ENCODE measurements around the gene PBLD.
"Not testable (repeated sequence)": the region's sequence is repeated elsewhere in the genome, so short reads cannot be mapped to it uniquely, and the experiment has no call there.

Gene PBLD

GRCh38 chr10:68330852-68331454 is 1.8 kb downstream of the PBLD start:
- DNase-seq: no peak

- DNase-seq: no peak
These were observed 3.2 kb downstream of the PBLD start for GRCh38 chr10:68329506-68329861.

GRCh38 chr10:68327889-68328786 is 4.6 kb downstream of the PBLD start:
- peak; percentile 49 to 89 (median 72) for DNase-seq

- DNase-seq: not testable (repeated sequence)
These were observed 8.3 kb downstream of the PBLD start for GRCh38 chr10:68324396-68324795.

- DNase-seq: no peak
These were observed 14.2 kb downstream of the PBLD start for GRCh38 chr10:68318331-68319059.

- DNase-seq: no peak
These were observed 17.1 kb downstream of the PBLD start for GRCh38 chr10:68315582-68315981.

GRCh38 chr10:68314930-68315329 is 17.8 kb downstream of the PBLD start:
- not testable (repeated sequence) for DNase-seq

GRCh38 chr10:68310531-68310930 is 22.2 kb downstream of the PBLD start:
- DNase-seq: no peak

- DNase-seq: no peak
These were observed 26.9 kb downstream of the PBLD start for GRCh38 chr10:68305854-68306253.

- no peak for DNase-seq
These were observed 28.8 kb downstream of the PBLD start for GRCh38 chr10:68303849-68304412.

- no peak for DNase-seq
These were observed 29.9 kb downstream of the PBLD start for GRCh38 chr10:68302871-68303270.

GRCh38 chr10:68302503-68302823 is 30.3 kb downstream of the PBLD start:
- no peak for DNase-seq

GRCh38 chr10:68301790-68302502 is 30.8 kb downstream of the PBLD start:
- DNase-seq: peak; percentile 8 to 69 (median 38)

GRCh38 chr10:68301301-68301700 is 31.4 kb downstream of the PBLD start:
- DNase-seq: peak in 3 of 4 experiments; percentile 1 to 35 (median 7)

GRCh38 chr10:68296843-68297663 is 35.7 kb downstream of the PBLD start:
- no peak for DNase-seq

GRCh38 chr10:68290736-68291135 is 42.0 kb downstream of the PBLD start:
- DNase-seq: no peak

GRCh38 chr10:68288717-68289116 is 44.0 kb downstream of the PBLD start:
- DNase-seq: no peak

- no peak for DNase-seq
These were observed 48.4 kb downstream of the PBLD start for GRCh38 chr10:68284062-68285001.

GRCh38 chr10:68280758-68281157 is 52.0 kb downstream of the PBLD start:
- no peak for DNase-seq

All from suppressor macrophage (primary cell).